ENCODE measurements around the gene CSNK1D.

The CSNK1D gene

GRCh38 chr17:82234211-82235055 is 39.1 kb downstream of the CSNK1D start:
- Histone ChIP-seq H2AFZ (ENCODE audit: low read length) (no peak overlapping the region), H3K4me1 (ENCODE audit: insufficient read depth, low read length, poor library complexity, severe bottlenecking) (peaks cover 9% of the 10 kb centered on the region), H3K9me3 (ENCODE audit: insufficient read depth, low read depth, low read length) (no peaks in the 10 kb centered on the region), H3K9me2 (replicated peaks; ENCODE audit: low read depth, low read length) (no peaks in the 10 kb centered on the region), H3K4me2 (ENCODE audit: low read depth, low read length, poor library complexity, severe bottlenecking) (peak overlapping the region; percentile 44), H3K9ac (ENCODE audit: low read depth, low read length, poor library complexity, severe bottlenecking) (no peak overlapping the region), H3K36me3 (ENCODE audit: insufficient read depth, low read length) (peaks cover 47% of the 10 kb centered on the region; the same call in 1 of the 2 replicates), H3K79me2 (ENCODE audit: insufficient read depth, low read length) (peaks cover 98% of the 10 kb centered on the region), H3K4me3 (ENCODE audit: low read length, poor library complexity, severe bottlenecking) (no peak overlapping the region), H4K20me1 (ENCODE audit: insufficient read depth, low read length, poor library complexity, severe bottlenecking) (peaks cover 91% of the 10 kb centered on the region), H3F3A (ENCODE audit: low read depth) (no peaks in the 10 kb centered on the region), H3K27me3 (ENCODE audit: insufficient read depth, low read length, poor library complexity, severe bottlenecking) (no peaks in the 10 kb centered on the region)
- TF ChIP-seq EZH2phosphoT487 (IDR thresholded peaks at IDR 0.05; ENCODE audit: borderline replicate concordance) (no peak), CTCF (conservative IDR thresholded peaks at IDR 0.05; ENCODE audit: low read length) (no peak)

GRCh38 chr17:82232876-82233785 is 40.4 kb downstream of the CSNK1D start:
- H3K36me3 ChIP-seq (ENCODE audit: insufficient read depth, low read length): peaks cover 36% of the 10 kb centered on the region; the same call in 1 of the 2 replicates
- peaks cover 9% of the 10 kb centered on the region for H3K4me1 ChIP-seq (ENCODE audit: insufficient read depth, low read length, poor library complexity, severe bottlenecking)
- H3K4me3 ChIP-seq (ENCODE audit: low read length, poor library complexity, severe bottlenecking): peak overlapping the region; percentile 93
- no peaks in the 10 kb centered on the region for H3K27me3 ChIP-seq (ENCODE audit: insufficient read depth, low read length, poor library complexity, severe bottlenecking)
- H3K79me2 ChIP-seq (ENCODE audit: insufficient read depth, low read length): peaks cover 99% of the 10 kb centered on the region
- peaks cover 87% of the 10 kb centered on the region for H4K20me1 ChIP-seq (ENCODE audit: insufficient read depth, low read length, poor library complexity, severe bottlenecking)
- TF ChIP-seq CTCF (conservative IDR thresholded peaks at IDR 0.05; ENCODE audit: low read length) (no peak), EZH2phosphoT487 (IDR thresholded peaks at IDR 0.05; ENCODE audit: borderline replicate concordance) (no peak)
- peak overlapping the region; percentile 80 for H3K4me2 ChIP-seq (ENCODE audit: low read depth, low read length, poor library complexity, severe bottlenecking)
- H3K9me3 ChIP-seq (ENCODE audit: insufficient read depth, low read depth, low read length): no peaks in the 10 kb centered on the region
- no peak overlapping the region for H3K9ac ChIP-seq (ENCODE audit: low read depth, low read length, poor library complexity, severe bottlenecking)
- no peaks in the 10 kb centered on the region for H3F3A ChIP-seq (ENCODE audit: low read depth)
- no peaks in the 10 kb centered on the region for H3K9me2 ChIP-seq (replicated peaks; ENCODE audit: low read depth, low read length)
- H2AFZ ChIP-seq (ENCODE audit: low read length): no peak overlapping the region

GRCh38 chr17:82232322-82232820 is 41.1 kb downstream of the CSNK1D start:
- Histone ChIP-seq H3K9ac (ENCODE audit: low read depth, low read length, poor library complexity, severe bottlenecking) (peak overlapping the region; percentile 98), H3F3A (ENCODE audit: low read depth) (no peaks in the 10 kb centered on the region), H3K4me1 (ENCODE audit: insufficient read depth, low read length, poor library complexity, severe bottlenecking) (peaks cover 9% of the 10 kb centered on the region), H3K36me3 (ENCODE audit: insufficient read depth, low read length) (peaks cover 28% of the 10 kb centered on the region; the same call in 1 of the 2 replicates), H3K9me2 (replicated peaks; ENCODE audit: low read depth, low read length) (no peaks in the 10 kb centered on the region), H3K79me2 (ENCODE audit: insufficient read depth, low read length) (peaks cover 99% of the 10 kb centered on the region), H3K9me3 (ENCODE audit: insufficient read depth, low read depth, low read length) (no peaks in the 10 kb centered on the region), H2AFZ (ENCODE audit: low read length) (no peak overlapping the region), H3K4me3 (ENCODE audit: low read length, poor library complexity, severe bottlenecking) (peak overlapping the region; percentile 93), H3K27me3 (ENCODE audit: insufficient read depth, low read length, poor library complexity, severe bottlenecking) (no peaks in the 10 kb centered on the region), H4K20me1 (ENCODE audit: insufficient read depth, low read length, poor library complexity, severe bottlenecking) (peaks cover 80% of the 10 kb centered on the region), H3K4me2 (ENCODE audit: low read depth, low read length, poor library complexity, severe bottlenecking) (peak overlapping the region; percentile 80)
- TF ChIP-seq EZH2phosphoT487 (IDR thresholded peaks at IDR 0.05; ENCODE audit: borderline replicate concordance) (no peak), CTCF (conservative IDR thresholded peaks at IDR 0.05; ENCODE audit: low read length) (no peak)
